Activated CD4-positive, alpha-beta T cell treated with anti-CD3 and anti-CD28 coated beads, Interleukin-2, amount 10 ng/mL, durations not matched to agents 24 days and 14 days (primary cell): ENCODE results near the gene MBD3L3. TPM values are rescaled to one million over a fixed set of nuclear protein-coding genes. Genes with fewer than 3 reads are reported as not detected.
A peak's percentile ranks its signal among the peaks of the same experiment; 100 is the strongest.
"Not testable (repeated sequence)": the region's sequence is repeated elsewhere in the genome, so short reads cannot be mapped to it uniquely, and the experiment has no call there.

Experiments used
- DNase-seq: peaks from one replicate; pipeline ENCODE4 v3.0.0; 2022
- H3K27ac Mint-ChIP-seq: one replicate; pipeline ENCODE4 v1.8.0; 2022; ENCODE audit warnings: mild to moderate bottlenecking, mixed read lengths
- H3K27me3 Mint-ChIP-seq: one replicate; pipeline ENCODE4 v1.8.0; 2022; ENCODE audit warnings: mixed read lengths
- H3K36me3 Mint-ChIP-seq: one replicate; pipeline ENCODE4 v1.8.0; 2022; ENCODE audit warnings: low read depth, mild to moderate bottlenecking, mixed read lengths
- H3K4me1 Mint-ChIP-seq: one replicate; pipeline ENCODE4 v1.8.0; 2021; ENCODE audit warnings: mixed read lengths
- H3K4me3 Mint-ChIP-seq: one replicate; pipeline ENCODE4 v1.8.0; 2022; ENCODE audit warnings: mild to moderate bottlenecking, moderate library complexity, mixed read lengths
- H3K9me3 Mint-ChIP-seq: one replicate; pipeline ENCODE4 v1.8.0; 2021; ENCODE audit warnings: mixed read lengths
- intact Hi-C: fragments of 100-400 bp; cut with micrococcal nuclease; formaldehyde crosslinking; loops from one replicate; pipeline ENCODE4 v1.15.1; 2023
- total RNA-seq: library from RNA; stranded (reverse); gene quantifications from 2 replicates; pipeline ENCODE4 v1.2.3, GENCODE V29; 2022

MBD3L3 gene
- total RNA-seq, 1 donor from 2014 or later: not detected

- H3K27ac Mint-ChIP-seq, DNase-seq, H3K9me3 Mint-ChIP-seq, intact Hi-C loops, H3K36me3 Mint-ChIP-seq, H3K27me3 Mint-ChIP-seq, H3K4me1 Mint-ChIP-seq, H3K4me3 Mint-ChIP-seq: not testable (repeated sequence)
Observed at GRCh38 chr19:7049021-7049420, 9.5 kb downstream of the MBD3L3 start, which contains the start of gene MBD3L2. Gene MBD3L2, plus strand, starts transcription at chr19:7049321. Its CDS starts 53 bp downstream, at chr19:7049374.

GRCh38 chr19:7041563-7041962 is 16.9 kb downstream of the MBD3L3 start:
- DNase-seq, H3K27ac Mint-ChIP-seq, H3K36me3 Mint-ChIP-seq, H3K27me3 Mint-ChIP-seq, intact Hi-C loops, H3K9me3 Mint-ChIP-seq, H3K4me3 Mint-ChIP-seq, H3K4me1 Mint-ChIP-seq: not testable (repeated sequence)

- H3K4me1 Mint-ChIP-seq, intact Hi-C loops, H3K36me3 Mint-ChIP-seq, H3K27me3 Mint-ChIP-seq, H3K27ac Mint-ChIP-seq, DNase-seq, H3K9me3 Mint-ChIP-seq, H3K4me3 Mint-ChIP-seq: not testable (repeated sequence)
Observed at GRCh38 chr19:7040079-7040478, 18.4 kb downstream of the MBD3L3 start, which contains the start of gene MBD3L4. Gene MBD3L4, minus strand, starts transcription at chr19:7040179. Its CDS starts 35 bp downstream, at chr19:7040144.

- H3K4me3 Mint-ChIP-seq, H3K27ac Mint-ChIP-seq, H3K4me1 Mint-ChIP-seq, H3K36me3 Mint-ChIP-seq, DNase-seq, H3K9me3 Mint-ChIP-seq, H3K27me3 Mint-ChIP-seq, intact Hi-C loops: not testable (repeated sequence)
Observed at GRCh38 chr19:7030278-7030677, 28.2 kb downstream of the MBD3L3 start, which contains the start of gene MBD3L5. Gene MBD3L5, plus strand, starts transcription at chr19:7030578. Its CDS starts 34 bp downstream, at chr19:7030612.

GRCh38 chr19:7028790-7029189 is 29.7 kb downstream of the MBD3L3 start:
- not testable (repeated sequence) for H3K36me3 Mint-ChIP-seq, H3K4me1 Mint-ChIP-seq

GRCh38 chr19:7021331-7021730 is 37.1 kb downstream of the MBD3L3 start, which contains the start of gene MBD3L2B:
Gene MBD3L2B, minus strand, starts transcription at chr19:7021431. Its CDS starts 34 bp downstream, at chr19:7021397.
- H3K4me1 Mint-ChIP-seq, H3K4me3 Mint-ChIP-seq, H3K9me3 Mint-ChIP-seq, DNase-seq, H3K36me3 Mint-ChIP-seq, H3K27ac Mint-ChIP-seq, intact Hi-C loops, H3K27me3 Mint-ChIP-seq: not testable (repeated sequence)

More at GRCh38 chr19:7028790-7029189, 29.7 kb downstream of the MBD3L3 start:
- H3K27ac Mint-ChIP-seq, H3K9me3 Mint-ChIP-seq, H3K4me3 Mint-ChIP-seq, DNase-seq, intact Hi-C loops, H3K27me3 Mint-ChIP-seq: not testable (repeated sequence)

GRCh38 chr19:7018828-7019227 is 39.6 kb downstream of the MBD3L3 start:
- peaks cover 1% of the 10 kb centered on the region for H3K9me3 Mint-ChIP-seq
- peaks cover 1% of the 10 kb centered on the region for H3K4me1 Mint-ChIP-seq
- intact Hi-C loops: no loop called here
- H3K27ac Mint-ChIP-seq: no peak overlapping the region
- H3K27me3 Mint-ChIP-seq: no peaks in the 10 kb centered on the region
- H3K4me3 Mint-ChIP-seq: no peak overlapping the region
- peak; percentile 23 for DNase-seq
- no peaks in the 10 kb centered on the region for H3K36me3 Mint-ChIP-seq

- intact Hi-C loops: no loop called here
- Mint-ChIP-seq H3K4me3 (no peak overlapping the region), H3K4me1 (peaks cover 24% of the 10 kb centered on the region), H3K27me3 (no peaks in the 10 kb centered on the region), H3K36me3 (peaks cover 1% of the 10 kb centered on the region), H3K27ac (peak overlapping the region; percentile 76), H3K9me3 (peaks cover 4% of the 10 kb centered on the region)
- peak; percentile 62 for DNase-seq
Observed at GRCh38 chr19:7013678-7014077, 44.8 kb downstream of the MBD3L3 start.

- peak; percentile 55 for DNase-seq
- intact Hi-C loops: no loop called here
- H3K9me3 Mint-ChIP-seq: peaks cover 7% of the 10 kb centered on the region
- H3K4me3 Mint-ChIP-seq: no peak overlapping the region
- no peaks in the 10 kb centered on the region for H3K27me3 Mint-ChIP-seq
- peaks cover 28% of the 10 kb centered on the region for H3K4me1 Mint-ChIP-seq
- peaks cover 1% of the 10 kb centered on the region for H3K36me3 Mint-ChIP-seq
- H3K27ac Mint-ChIP-seq: peak overlapping the region; percentile 69
Observed at GRCh38 chr19:7010722-7011593, 47.5 kb downstream of the MBD3L3 start.

GRCh38 chr19:7007859-7008258 is 50.6 kb downstream of the MBD3L3 start:
- peaks cover 3% of the 10 kb centered on the region for H3K9me3 Mint-ChIP-seq

More at GRCh38 chr19:7007859-7008258, 50.6 kb downstream of the MBD3L3 start:
- no peak overlapping the region for H3K27ac Mint-ChIP-seq
- H3K36me3 Mint-ChIP-seq: peaks cover 1% of the 10 kb centered on the region
- intact Hi-C loops: loop anchor here (10.0 kb wide), 1 partner anchor 63 kb away; no protein-coding TSS in a partner anchor
- H3K27me3 Mint-ChIP-seq: no peaks in the 10 kb centered on the region
- DNase-seq: no peak
- H3K4me3 Mint-ChIP-seq: no peak overlapping the region
- peaks cover 26% of the 10 kb centered on the region for H3K4me1 Mint-ChIP-seq

Other genes with a start within 250 kb of the MBD3L3 start
- gene ADGRE1, start 171.1 kb downstream of the MBD3L3 start, total RNA-seq: 3.8 and 4.3 TPM in 2 replicates
- not detected in 2 replicates for gene MBD3L2B, start 37.2 kb downstream of the MBD3L3 start, total RNA-seq
- not detected in 2 replicates for gene MBD3L5, start 28.1 kb downstream of the MBD3L3 start, total RNA-seq
- gene MBD3L4, start 18.5 kb downstream of the MBD3L3 start, total RNA-seq: not detected in 2 replicates
- not detected in 2 replicates for gene MBD3L2, start 9.4 kb downstream of the MBD3L3 start, total RNA-seq
- gene ZNF557, start 11.0 kb upstream of the MBD3L3 start, total RNA-seq: 12.2 and 12.5 TPM in 2 replicates
- 1.7 and 1.9 TPM in 2 replicates for gene INSR, start 235.7 kb upstream of the MBD3L3 start, total RNA-seq